LNCaP clone FGC (cell line): Measurements from ENCODE around the gene RPAP2.
A peak's percentile ranks its signal among the peaks of the same experiment; 100 is the strongest.

Source experiments
- DNase-seq: peaks from one replicate; pipeline ENCODE4 v3.0.0-alpha.2; 2011; ENCODE audit warnings: low read depth
- H3K4me3 ChIP-seq: 2 replicates; pipeline ENCODE4 v1.5.1; 2011; ENCODE audit warnings: mild to moderate bottlenecking, low read depth, low read length, control low read depth
- CTCF ChIP-seq: IDR thresholded peaks from 2 replicates; pipeline ENCODE4 v1.5.1; 2012; ENCODE audit warnings: mild to moderate bottlenecking; ENCODE audit not compliant: control insufficient read depth, insufficient read depth; ENCODE audit errors: extremely low read depth

Gene RPAP2

GRCh38 chr1:92307980-92308379, 9.1 kb downstream of the RPAP2 start:
- H3K4me3 ChIP-seq = no peak overlapping the region
- no peak for DNase-seq
- TF ChIP-seq CTCF = no peak

- H3K4me3 ChIP-seq = no peak overlapping the region
- TF ChIP-seq CTCF = peak; percentile 51
- DNase-seq = no peak
These were observed 11.3 kb downstream of the RPAP2 start for GRCh38 chr1:92310185-92310597.

- no peak for TF ChIP-seq CTCF
- DNase-seq = no peak
These were observed 15.2 kb downstream of the RPAP2 start for GRCh38 chr1:92314024-92314423.

GRCh38 chr1:92315766-92316599, 17.1 kb downstream of the RPAP2 start:
- TF ChIP-seq CTCF = peak; percentile 16; the same call in 1 of the 2 replicates
- no peak for DNase-seq
- no peak overlapping the region for H3K4me3 ChIP-seq

More at GRCh38 chr1:92314024-92314423, 15.2 kb downstream of the RPAP2 start:
- no peak overlapping the region for H3K4me3 ChIP-seq

- no peak overlapping the region for H3K4me3 ChIP-seq
- TF ChIP-seq CTCF = no peak
- no peak for DNase-seq
These were observed 19.1 kb downstream of the RPAP2 start for GRCh38 chr1:92317836-92318493.

- no peak overlapping the region for H3K4me3 ChIP-seq
- TF ChIP-seq CTCF = no peak
- no peak for DNase-seq
These were observed 24.9 kb downstream of the RPAP2 start for GRCh38 chr1:92323473-92324453.
